HG03354 (cell line): ENCODE data around the gene LTV1.
A peak's percentile ranks its signal among the peaks of the same experiment; 100 is the strongest.
"Not testable (repeated sequence)": the region's sequence is repeated elsewhere in the genome, so short reads cannot be mapped to it uniquely, and the experiment has no call there.

Experiments used
- ATAC-seq: cut with Tn5 transposase; IDR thresholded peaks from one replicate; pipeline ENCODE4 v1.9.1; 2021; ENCODE audit warnings: mild to moderate bottlenecking; ENCODE audit not compliant: unreplicated experiment, poor library complexity, severe bottlenecking

LTV1 gene

DNA sequence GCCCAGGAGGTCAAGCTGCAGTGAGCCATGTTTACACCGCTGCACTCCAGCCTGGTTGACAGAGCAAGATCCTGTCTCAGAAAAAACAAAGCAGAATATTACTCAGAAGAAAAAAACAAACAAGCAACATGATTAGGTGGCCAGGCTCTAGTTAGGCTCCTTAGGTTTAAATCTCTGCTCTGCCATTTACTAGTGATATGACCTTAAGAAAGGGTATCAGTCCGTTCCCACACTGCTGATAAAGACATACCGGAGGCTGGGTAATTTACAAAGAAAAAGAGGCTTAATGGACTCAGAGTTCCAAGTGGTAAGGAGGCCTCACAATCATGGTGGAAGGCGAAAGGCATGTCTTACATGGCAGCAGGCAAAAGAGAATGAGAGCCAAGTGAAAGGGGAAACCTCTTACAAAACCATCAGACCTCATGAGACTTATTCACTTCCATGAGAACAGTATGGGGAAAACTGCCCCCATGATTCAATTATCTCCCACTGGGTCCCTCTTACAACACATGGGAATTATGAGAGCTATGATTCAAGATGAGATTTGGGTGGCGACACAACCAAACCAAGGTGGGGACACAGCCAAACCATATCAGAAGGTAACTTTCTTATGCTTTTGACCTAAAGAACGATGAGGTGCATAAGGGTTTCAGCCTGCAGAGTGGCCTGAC is 2.4 kb upstream of the LTV1 start:
- ATAC-seq, result no peak

DNA sequence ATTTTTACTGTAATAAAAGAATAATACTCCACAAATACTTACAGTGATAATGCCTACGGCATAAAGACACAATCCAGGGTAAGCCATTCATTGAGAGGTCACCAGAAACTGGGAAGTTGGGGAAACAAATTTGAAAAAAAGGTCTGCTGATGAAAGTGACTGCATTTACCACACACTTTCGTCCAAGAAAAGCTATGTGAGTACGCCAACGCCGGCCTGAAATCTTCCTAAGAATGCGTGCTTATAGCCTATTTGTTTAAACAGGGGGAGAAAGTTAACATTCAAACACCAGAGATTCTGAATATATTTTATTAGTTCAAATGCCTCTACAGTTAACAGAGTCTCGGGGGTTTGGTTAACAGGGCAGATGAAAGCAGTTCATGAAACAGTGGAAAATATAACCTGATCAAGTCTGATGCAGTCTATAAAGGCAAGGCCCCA is 657 bp upstream of the LTV1 start:
- ATAC-seq, result no peak

DNA sequence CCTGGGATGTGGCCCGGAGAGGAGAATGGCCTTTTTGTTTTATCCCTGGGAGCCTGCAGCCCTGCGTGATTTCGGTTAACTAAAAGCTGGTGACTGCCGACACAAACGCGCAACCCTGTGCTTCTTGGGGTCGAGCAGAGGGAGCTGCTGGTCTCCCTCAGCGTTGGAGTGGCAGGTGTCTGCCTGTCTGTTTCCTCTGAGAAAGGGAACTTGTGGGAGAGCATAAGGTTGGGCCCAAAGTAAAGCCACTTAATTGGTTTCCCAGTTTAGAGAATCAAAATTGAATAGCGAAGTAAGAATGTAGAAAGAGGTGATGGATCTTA is 500 bp downstream of the LTV1 start:
- ATAC-seq, result peak; percentile 33

DNA sequence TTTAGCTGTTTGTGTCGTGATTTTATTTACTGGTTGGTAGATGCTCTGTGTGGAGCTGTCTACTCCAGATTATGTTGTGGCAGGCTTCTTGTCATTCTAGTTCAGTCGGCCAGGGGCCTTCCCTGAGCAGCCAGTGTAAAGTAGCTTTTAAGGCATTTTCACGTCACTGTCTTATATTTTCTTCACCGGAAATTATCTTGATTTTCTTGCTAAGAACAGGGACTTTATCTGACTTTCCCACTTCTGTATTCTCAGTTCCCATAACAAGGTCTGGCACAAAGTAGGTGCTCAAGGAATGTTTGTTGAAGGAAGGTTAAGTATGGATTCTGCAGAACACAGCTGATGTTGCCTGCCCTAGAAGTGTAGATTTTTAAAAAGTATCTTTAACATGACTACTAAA is 868 bp downstream of the LTV1 start:
- ATAC-seq, result no peak

DNA sequence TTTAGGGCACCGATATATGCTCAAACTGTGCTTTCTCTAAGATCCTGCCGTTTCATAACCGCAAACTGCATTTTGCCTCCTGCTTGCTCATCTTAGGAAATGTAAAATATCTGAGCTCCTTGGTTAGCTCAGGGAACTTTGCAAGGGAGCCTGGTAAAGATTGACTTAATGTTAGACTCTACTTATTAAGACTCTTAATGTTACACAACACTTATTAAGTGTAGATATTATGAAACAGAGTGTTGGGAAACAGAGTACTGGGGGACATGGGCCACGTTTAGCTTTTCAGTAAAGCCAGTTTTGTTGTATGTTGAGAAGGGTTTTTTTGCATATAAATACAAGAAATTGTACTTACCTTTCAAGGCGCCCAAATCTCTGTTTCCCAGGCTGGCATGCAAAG is 1.9 kb downstream of the LTV1 start:
- no peak for ATAC-seq

DNA sequence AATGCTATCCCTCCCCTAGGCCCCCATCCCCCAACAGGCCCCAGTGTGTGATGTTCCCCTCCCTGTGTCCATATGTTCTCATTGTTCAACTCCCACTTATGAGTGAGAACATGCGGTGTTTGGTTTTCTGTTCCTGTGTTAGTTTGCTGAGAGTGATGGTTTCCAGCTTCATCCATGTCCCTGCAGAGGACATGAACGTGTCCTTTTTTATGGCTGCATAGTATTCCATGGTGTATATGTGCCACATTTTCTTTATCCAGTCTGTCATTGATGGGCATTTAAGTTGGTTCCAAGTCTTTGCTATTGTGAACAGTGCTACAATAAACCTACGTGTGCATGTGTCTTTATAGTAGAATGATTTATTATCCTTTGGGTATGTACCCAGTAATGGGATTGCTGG is 8.6 kb downstream of the LTV1 start:
- not testable (repeated sequence) for ATAC-seq

DNA sequence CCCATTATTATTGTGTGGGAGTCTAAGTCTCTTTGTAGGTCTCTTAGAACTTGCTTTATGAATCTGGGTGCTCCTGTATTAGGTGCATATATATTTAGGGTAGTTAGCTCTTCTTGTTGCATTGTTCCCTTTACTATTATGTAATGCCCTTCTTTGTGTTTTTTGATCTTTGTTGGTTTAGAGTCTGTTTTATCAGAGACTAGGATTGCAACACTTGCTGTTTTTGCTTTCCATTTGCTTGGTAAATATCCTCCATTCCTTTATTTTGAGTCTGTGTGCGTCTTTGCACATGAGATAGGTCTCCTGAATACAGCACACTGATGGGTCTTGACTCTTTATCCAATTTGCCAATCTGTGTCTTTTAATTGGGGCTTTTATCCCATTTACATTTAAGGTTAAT is 11.9 kb downstream of the LTV1 start:
- ATAC-seq, result not testable (repeated sequence)

DNA sequence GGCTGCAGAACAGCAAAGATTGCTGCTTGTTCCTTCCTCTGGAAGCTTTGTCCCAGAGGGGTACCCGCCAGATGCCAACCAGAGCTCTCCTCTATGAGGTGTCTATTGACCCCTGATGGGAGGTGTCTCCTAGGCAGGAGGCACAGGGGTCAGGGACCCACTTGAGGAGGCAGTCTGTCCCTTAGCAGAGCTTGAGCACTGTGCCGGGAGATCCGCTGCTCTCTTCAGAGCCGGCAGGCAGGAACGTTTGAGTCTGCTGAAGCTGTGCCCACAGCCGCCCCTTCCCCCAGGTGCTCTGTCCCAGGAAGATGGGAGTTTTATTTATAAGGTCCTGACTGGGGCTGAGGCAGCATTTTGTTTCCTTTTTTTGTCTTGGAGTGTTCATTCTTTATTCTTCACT is 13.6 kb downstream of the LTV1 start:
- ATAC-seq, result not testable (repeated sequence)

DNA sequence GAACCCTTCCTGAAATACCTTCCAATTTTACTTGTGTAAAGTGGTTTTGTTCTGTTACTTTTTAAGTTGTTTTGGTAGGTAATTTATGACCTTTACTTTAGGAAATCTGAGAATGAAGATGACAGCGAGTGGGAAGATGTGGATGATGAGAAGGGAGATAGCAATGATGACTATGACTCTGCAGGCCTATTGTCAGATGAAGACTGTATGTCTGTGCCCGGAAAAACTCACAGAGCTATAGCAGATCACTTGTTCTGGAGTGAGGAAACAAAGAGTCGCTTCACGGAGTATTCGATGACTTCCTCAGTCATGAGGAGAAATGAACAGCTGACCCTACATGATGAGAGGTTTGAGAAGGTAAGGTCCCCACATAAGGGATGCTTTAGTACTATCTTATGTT is 14.5 kb downstream of the LTV1 start:
- ATAC-seq, result no peak

DNA sequence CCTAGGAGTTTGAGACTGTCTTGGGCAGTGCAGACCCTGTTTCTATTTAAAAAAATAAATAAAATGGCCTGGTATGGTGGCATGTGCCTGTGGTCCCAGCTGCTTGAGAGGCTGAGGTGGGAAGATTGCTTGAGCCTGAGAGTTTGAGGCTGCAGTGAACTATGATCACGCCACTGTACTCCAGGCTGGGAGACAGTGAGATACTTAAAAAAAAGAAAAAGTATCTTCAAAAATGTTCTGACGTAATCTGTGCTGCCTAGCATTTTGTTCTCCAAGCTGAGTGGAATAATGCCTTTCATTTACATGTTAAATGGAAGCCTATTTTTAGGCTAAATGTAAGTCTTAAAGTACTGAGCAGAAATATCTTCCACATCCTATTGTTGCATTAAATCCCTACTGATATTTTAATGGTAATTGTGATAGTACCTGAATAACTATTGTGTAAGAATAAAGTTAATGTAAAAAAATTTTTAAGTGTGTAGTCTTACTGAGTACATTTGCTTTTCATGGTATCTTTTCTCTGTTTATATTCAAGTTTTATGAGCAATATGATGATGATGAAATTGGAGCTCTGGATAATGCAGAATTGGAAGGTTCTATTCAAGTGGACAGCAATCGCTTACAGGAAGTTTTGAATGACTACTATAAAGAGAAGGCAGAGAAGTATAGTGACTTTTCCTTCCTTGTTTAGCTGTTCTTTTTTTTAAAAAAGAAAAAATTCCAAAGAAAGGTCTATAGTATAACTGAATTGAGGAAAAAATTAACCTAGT is 16.9 kb downstream of the LTV1 start:
- ATAC-seq, result no peak

DNA sequence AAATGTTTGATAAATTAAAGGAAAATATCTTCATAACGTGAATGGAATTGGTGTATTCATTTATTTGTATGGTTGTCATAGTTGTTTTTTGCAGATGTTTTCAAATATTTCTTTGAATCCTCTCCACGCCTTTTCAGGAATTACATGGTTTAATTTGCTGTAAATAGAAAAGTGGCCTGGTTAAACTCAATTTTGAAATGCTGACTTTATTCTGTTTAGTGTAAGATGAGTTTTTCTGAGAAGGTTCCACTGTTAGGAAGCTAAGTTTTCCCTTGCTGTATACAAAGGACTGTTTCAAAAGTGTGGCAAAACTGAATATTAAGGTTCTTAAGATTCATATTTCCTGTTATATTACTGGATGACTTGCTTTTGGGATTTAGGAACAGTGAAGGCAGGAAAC is 20.6 kb downstream of the LTV1 start:
- ATAC-seq, result no peak

DNA sequence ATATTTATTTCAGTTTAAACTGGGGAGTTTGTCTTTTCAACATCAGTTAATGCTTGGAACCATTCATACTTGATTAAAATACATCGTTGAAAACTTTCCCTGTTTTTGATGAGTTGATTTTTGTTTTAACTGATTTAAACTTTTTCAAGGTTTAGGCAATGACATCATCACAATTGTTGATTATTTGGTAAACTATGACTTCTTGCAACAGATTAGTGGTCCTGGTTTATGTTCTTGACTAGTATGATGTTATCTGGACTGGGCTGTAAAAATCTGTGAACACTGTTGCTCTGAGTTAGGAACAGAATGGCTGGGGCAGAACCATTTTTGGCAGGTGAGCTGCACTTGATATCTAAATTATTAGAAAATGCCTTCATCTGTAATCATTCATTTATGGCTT is 21.1 kb downstream of the LTV1 start, which contains the start of gene ZC2HC1B:
ZC2HC1B (plus strand) TSS at position 241 of the 400 bp plus-strand sequence; CDS start at position 307, 66 bp downstream.
- no peak for ATAC-seq

DNA sequence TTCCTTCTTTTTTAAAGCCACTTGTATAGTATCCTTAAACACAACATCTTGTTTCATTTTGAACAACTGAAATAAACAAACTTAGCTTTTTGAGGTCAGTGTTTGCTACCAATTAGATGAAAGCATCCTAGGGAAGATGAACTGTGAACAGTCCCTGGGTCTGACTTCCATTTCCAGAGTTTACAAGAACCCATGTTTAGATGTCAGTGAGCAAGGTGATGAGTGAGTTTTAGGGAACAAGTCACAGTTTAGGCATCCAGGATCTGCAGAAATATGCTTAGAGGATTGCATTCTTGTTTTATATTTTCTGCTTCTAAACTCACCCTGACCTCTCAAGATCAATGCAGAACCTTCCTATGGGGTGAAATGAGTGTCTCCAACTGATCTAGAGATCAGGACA is 24.1 kb downstream of the LTV1 start:
- ATAC-seq, result no peak

DNA sequence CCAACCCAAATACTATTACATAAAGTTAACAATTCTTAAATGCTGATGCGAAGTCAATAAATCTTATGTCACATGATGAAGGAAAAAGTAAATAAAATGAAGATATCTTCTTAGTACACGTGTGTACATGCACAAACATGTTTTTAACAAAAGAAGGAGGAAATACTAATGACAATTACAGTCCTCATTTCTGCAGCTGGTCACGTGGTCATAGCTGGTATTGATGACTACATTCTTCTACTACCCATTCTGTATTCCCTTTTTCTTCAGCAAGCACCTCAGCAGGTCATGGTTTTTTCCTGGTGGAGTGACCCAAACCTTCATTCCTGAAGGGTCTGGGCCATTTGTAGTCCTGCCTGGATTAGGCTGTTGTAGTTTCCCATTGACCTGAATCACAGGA is 25.7 kb downstream of the LTV1 start:
- not testable (repeated sequence) for ATAC-seq

DNA sequence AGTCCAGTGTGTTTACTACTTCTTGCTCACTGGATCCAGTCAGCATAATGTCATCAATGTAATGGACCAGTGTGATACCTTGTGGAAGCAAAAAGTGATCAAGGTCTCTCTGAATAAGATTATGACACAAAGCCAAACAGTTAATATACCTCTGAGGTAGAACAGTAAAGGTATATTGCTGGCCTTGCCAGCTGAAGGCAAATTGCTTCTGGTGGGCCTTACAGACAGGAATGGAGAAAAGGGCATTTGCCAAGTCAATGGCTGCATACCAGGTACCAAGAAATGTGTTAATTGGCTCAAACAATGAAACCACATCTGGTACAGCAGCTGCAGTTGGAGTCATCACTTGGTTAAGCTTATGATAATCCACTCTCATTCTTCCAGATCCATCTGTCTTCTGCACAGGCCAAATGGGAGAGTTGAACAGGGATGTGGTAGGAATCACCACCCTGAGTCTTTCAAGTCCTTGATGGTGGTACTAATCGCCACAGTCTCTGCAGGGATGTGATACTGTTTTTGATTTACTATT is 28.1 kb downstream of the LTV1 start:
- ATAC-seq, result not testable (repeated sequence)

DNA sequence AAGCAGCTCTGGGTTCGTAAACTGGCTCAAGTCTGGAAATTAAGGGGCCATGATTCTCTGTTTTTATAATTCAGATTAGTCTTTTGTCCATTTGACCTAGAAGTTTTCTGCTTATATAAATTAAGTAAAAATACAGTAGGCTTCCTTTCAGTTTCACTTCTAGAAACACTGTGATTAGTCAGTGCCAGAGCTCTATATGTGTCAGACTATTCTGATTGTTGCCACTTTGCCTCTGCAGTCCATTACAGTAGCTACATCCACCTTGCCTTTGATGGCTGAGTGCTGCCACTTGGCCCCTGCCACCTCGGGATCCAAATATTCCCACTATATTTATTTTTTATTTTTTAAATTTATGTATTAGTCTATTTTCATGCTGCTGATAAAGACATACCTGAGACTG is 29.1 kb downstream of the LTV1 start:
- ATAC-seq, result peak; percentile 98

DNA sequence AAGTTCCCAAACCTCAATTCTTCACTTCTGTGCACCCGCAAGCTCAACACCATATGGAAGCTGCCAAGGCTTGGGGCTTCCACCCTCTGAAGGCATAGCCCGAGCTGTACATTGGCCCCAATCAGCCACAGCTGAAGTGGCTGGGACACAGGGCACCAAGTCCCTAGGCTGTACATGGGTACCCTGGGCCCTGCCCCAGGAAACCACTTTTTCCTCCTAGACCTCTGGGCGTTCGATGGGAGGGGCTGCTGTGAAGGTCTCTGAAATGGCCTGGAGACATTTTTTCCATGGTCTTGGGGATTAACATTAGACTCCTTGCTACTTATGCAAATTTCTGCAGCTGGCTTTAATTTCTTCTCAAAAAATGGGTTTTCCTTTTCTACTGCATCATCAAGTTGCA is 30.5 kb downstream of the LTV1 start:
- not testable (repeated sequence) for ATAC-seq

DNA sequence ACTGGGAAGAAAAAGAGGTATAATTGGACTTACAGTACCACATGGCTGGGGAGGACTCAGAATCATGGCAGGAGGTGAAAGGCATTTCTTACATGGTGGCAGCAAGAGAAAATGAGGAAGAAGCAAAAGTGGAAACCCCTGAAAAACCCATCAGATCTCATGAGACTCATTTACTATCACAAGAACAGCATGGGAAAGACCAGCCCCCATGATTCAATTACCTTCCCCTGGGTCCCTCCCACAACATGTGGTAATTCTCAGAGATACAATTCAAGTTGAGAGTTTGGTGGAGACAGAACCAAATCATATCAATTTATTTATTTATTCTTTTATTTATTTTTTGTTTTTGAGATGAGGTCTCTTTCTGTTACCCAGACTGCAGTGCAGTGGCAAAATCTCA is 31.4 kb downstream of the LTV1 start:
- ATAC-seq, result not testable (repeated sequence)

DNA sequence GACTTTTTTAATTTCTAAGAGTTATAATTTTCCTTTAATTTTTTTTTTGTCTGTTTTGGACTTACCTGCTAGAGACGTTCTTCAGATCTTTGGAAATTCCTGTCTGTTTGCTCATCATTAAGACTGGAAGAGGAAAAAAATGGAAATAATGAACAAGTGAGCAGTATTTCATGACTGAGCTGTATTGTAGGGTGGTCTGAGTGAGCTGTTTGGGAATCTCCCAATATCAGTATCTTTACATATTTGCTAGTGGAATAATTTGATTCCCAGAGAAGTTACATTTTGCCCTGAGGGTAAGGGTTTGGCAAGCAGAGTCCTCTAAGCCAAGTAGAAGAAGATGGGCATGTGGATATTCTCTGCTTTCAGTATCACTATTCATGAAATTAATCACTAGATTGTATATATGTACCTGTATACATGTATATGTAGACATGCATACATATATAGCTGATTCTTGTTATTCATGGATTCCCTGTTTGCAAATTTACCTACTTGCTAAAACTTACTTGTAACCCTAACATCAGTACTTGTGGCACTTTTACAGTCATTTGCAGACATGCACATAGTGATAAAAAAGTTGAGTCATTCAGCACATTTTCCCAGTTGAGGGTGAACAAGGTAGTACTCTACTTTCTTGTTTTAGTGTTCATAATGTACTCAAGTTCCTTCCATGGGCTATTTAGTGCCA is 34.6 kb downstream of the LTV1 start:
- ATAC-seq, result no peak

DNA sequence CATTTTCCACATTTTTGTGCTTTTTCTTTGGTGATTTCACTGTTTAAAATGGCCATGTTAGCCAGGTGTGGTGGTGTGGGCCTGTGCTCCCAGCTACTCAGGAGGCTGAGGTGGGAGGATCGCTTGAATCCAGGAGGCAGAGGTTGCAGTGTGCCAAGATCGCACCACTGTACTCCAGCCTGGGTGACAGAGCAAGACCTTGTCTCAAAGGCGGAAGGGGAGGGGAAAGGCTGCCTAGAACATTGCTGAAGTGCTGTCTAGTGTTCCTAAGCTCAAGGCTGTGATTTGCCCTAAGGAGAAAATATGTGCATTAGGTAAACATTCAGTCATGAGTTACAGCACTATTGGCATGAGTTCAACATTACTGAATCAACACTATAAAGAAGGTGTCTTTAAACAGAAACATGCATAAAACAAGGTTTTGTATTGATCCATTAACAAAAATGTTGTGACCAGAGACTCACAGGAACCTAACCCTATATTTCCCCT is 35.2 kb downstream of the LTV1 start:
- no peak for ATAC-seq
